ENCODE data around the gene INHBB. TPM values are rescaled to one million over a fixed set of nuclear protein-coding genes. Genes with fewer than 3 reads are reported as not detected.

INHBB gene
- total RNA-seq, 1 donor from 2014 or later: 0.50 TPM

- H3K4me3 ChIP-seq (ENCODE audit: low read depth, low read length): no peak overlapping the region
- H3K27me3 ChIP-seq (ENCODE audit: control insufficient read depth, insufficient read depth, low read length): peaks cover 17% of the 10 kb centered on the region
- no peak for TF ChIP-seq CTCF (IDR thresholded peaks at IDR 0.05; ENCODE audit: insufficient read depth, low read length, poor library complexity, severe bottlenecking)
- no peaks in the 10 kb centered on the region for H3K36me3 ChIP-seq (ENCODE audit: control insufficient read depth, insufficient read depth, low read length)
- no peak for DNase-seq (ENCODE audit: low read depth)
These were observed 46.2 kb downstream of the INHBB start for GRCh38 chr2:120391911-120392665.

- no peak for TF ChIP-seq CTCF (IDR thresholded peaks at IDR 0.05; ENCODE audit: insufficient read depth, low read length, poor library complexity, severe bottlenecking)
These were observed 47.0 kb downstream of the INHBB start for GRCh38 chr2:120392923-120393322.

GRCh38 chr2:120393456-120393855, 47.5 kb downstream of the INHBB start:
- Histone ChIP-seq H3K27me3 (ENCODE audit: control insufficient read depth, insufficient read depth, low read length) (peaks cover 11% of the 10 kb centered on the region), H3K36me3 (ENCODE audit: control insufficient read depth, insufficient read depth, low read length) (no peaks in the 10 kb centered on the region), H3K4me3 (ENCODE audit: low read depth, low read length) (no peak overlapping the region)
- TF ChIP-seq CTCF (IDR thresholded peaks at IDR 0.05; ENCODE audit: insufficient read depth, low read length, poor library complexity, severe bottlenecking): no peak
- no peak for DNase-seq (ENCODE audit: low read depth)

More at GRCh38 chr2:120392923-120393322, 47.0 kb downstream of the INHBB start:
- H3K27me3 ChIP-seq (ENCODE audit: control insufficient read depth, insufficient read depth, low read length): peaks cover 14% of the 10 kb centered on the region
- H3K36me3 ChIP-seq (ENCODE audit: control insufficient read depth, insufficient read depth, low read length): no peaks in the 10 kb centered on the region
- no peak for DNase-seq (ENCODE audit: low read depth)
- no peak overlapping the region for H3K4me3 ChIP-seq (ENCODE audit: low read depth, low read length)

- Histone ChIP-seq H3K27me3 (ENCODE audit: control insufficient read depth, insufficient read depth, low read length) (peaks cover 5% of the 10 kb centered on the region), H3K4me3 (ENCODE audit: low read depth, low read length) (no peak overlapping the region), H3K36me3 (ENCODE audit: control insufficient read depth, insufficient read depth, low read length) (no peaks in the 10 kb centered on the region)
- TF ChIP-seq CTCF (IDR thresholded peaks at IDR 0.05; ENCODE audit: insufficient read depth, low read length, poor library complexity, severe bottlenecking): no peak
- DNase-seq (ENCODE audit: low read depth): no peak
These were observed 48.8 kb downstream of the INHBB start for GRCh38 chr2:120394764-120395163.

- no peak for TF ChIP-seq CTCF (IDR thresholded peaks at IDR 0.05; ENCODE audit: insufficient read depth, low read length, poor library complexity, severe bottlenecking)
- Histone ChIP-seq H3K27me3 (ENCODE audit: control insufficient read depth, insufficient read depth, low read length) (peaks cover 2% of the 10 kb centered on the region), H3K4me3 (ENCODE audit: low read depth, low read length) (no peak overlapping the region), H3K36me3 (ENCODE audit: control insufficient read depth, insufficient read depth, low read length) (no peaks in the 10 kb centered on the region)
- no peak for DNase-seq (ENCODE audit: low read depth)
These were observed 49.5 kb downstream of the INHBB start for GRCh38 chr2:120395221-120396012.

All from kidney epithelial cell (primary cell).